Measurements from ENCODE around the gene PDE6A. TPM values are rescaled to one million over a fixed set of nuclear protein-coding genes. Genes with fewer than 3 reads are reported as not detected.

Gene PDE6A
- polyA plus RNA-seq, 3 donors = 0.01 TPM; not detected in 2

GRCh38 chr5:149922950-149923349 lies 21.6 kb downstream of the PDE6A start:
- peaks cover 0 to 4% (median 1%) of the 10 kb centered on the region in 3 donors for H3K27me3 Mint-ChIP-seq (ENCODE audit: low read depth in 3 of 3)
- Histone ChIP-seq H3K4me3 (replicated peaks in 1 of 3; ENCODE audit: low read depth in 2 of 3, low read length in 3 of 3) (no peak overlapping the region), H3K4me1 (ENCODE audit: control insufficient read depth in 1 of 2, insufficient read depth in 2 of 2, low read length in 2 of 2) (no peaks in the 10 kb centered on the region), H2AFZ (ENCODE audit: insufficient read depth, low read depth, low read length, poor library complexity, severe bottlenecking) (no peak overlapping the region), H3K27me3 (ENCODE audit: control insufficient read depth in 2 of 2, insufficient read depth in 2 of 2, low read length in 2 of 2) (no peaks in the 10 kb centered on the region), H3K27ac (ENCODE audit: low read depth in 1 of 2, low read length in 2 of 2) (no peak overlapping the region), H3K9ac (ENCODE audit: insufficient read depth, low read length, poor library complexity, severe bottlenecking) (no peak overlapping the region), H3K4me2 (replicated peaks; ENCODE audit: extremely low read depth, low read length, poor library complexity, severe bottlenecking) (no peak overlapping the region), H3K79me2 (ENCODE audit: insufficient read depth, low read length) (no peaks in the 10 kb centered on the region), H3K36me3 (replicated peaks in 1 of 2; ENCODE audit: control insufficient read depth in 1 of 2, insufficient read depth in 2 of 2, low read length in 2 of 2) (no peaks in the 10 kb centered on the region), H3K9me3 (replicated peaks in 1 of 2; ENCODE audit: control insufficient read depth in 1 of 2, insufficient read depth in 1 of 2, low read length in 2 of 2) (no peaks in the 10 kb centered on the region), H4K20me1 (ENCODE audit: insufficient read depth, low read length) (no peaks in the 10 kb centered on the region)
- no peak for DNase-seq
- no peak overlapping the region for H3K27ac Mint-ChIP-seq
- H3K4me1 Mint-ChIP-seq = no peaks in the 10 kb centered on the region
- TF ChIP-seq CTCF (IDR thresholded peaks at IDR 0.05) = no peak
- H3K4me3 Mint-ChIP-seq = no peak overlapping the region
- H3K36me3 Mint-ChIP-seq = no peaks in the 10 kb centered on the region
- intact Hi-C loops (cut with micrococcal nuclease) = no loop called here
- 86% methylated on average over 1 of the region's 6 CpGs for WGBS (ENCODE audit: insufficient coverage)
- H3K9me3 Mint-ChIP-seq = no peaks in the 10 kb centered on the region

- peaks cover 0 to 4% (median 1%) of the 10 kb centered on the region in 3 donors for H3K27me3 Mint-ChIP-seq (ENCODE audit: low read depth in 3 of 3)
- intact Hi-C loops (cut with micrococcal nuclease) = no loop called here
- H2AFZ ChIP-seq (ENCODE audit: insufficient read depth, low read depth, low read length, poor library complexity, severe bottlenecking) = no peak overlapping the region
- H3K9me3 ChIP-seq (replicated peaks in 1 of 2; ENCODE audit: control insufficient read depth in 1 of 2, insufficient read depth in 1 of 2, low read length in 2 of 2) = no peaks in the 10 kb centered on the region
- H3K27ac Mint-ChIP-seq = no peak overlapping the region
- H3K36me3 Mint-ChIP-seq = no peaks in the 10 kb centered on the region
- no peak overlapping the region for H3K4me2 ChIP-seq (replicated peaks; ENCODE audit: extremely low read depth, low read length, poor library complexity, severe bottlenecking)
- no peak overlapping the region for H3K27ac ChIP-seq (ENCODE audit: low read depth in 1 of 2, low read length in 2 of 2)
- H3K79me2 ChIP-seq (ENCODE audit: insufficient read depth, low read length) = no peaks in the 10 kb centered on the region
- no peaks in the 10 kb centered on the region for H3K4me1 ChIP-seq (ENCODE audit: control insufficient read depth in 1 of 2, insufficient read depth in 2 of 2, low read length in 2 of 2)
- WGBS (ENCODE audit: insufficient coverage) = no CpG with 5 or more reads among the region's 3 CpGs
- H3K9me3 Mint-ChIP-seq = no peaks in the 10 kb centered on the region
- no peak overlapping the region for H3K9ac ChIP-seq (ENCODE audit: insufficient read depth, low read length, poor library complexity, severe bottlenecking)
- H3K36me3 ChIP-seq (replicated peaks in 1 of 2; ENCODE audit: control insufficient read depth in 1 of 2, insufficient read depth in 2 of 2, low read length in 2 of 2) = no peaks in the 10 kb centered on the region
- DNase-seq = no peak
- no peaks in the 10 kb centered on the region for H4K20me1 ChIP-seq (ENCODE audit: insufficient read depth, low read length)
- H3K27me3 ChIP-seq (ENCODE audit: control insufficient read depth in 2 of 2, insufficient read depth in 2 of 2, low read length in 2 of 2) = no peaks in the 10 kb centered on the region
- no peak overlapping the region for H3K4me3 Mint-ChIP-seq
- TF ChIP-seq CTCF (IDR thresholded peaks at IDR 0.05) = no peak
- peaks cover 2% of the 10 kb centered on the region for H3K4me1 Mint-ChIP-seq
- H3K4me3 ChIP-seq (replicated peaks in 1 of 3; ENCODE audit: low read depth in 2 of 3, low read length in 3 of 3) = no peak overlapping the region
These were observed 23.0 kb downstream of the PDE6A start for GRCh38 chr5:149921597-149921996.

Measured in CD14-positive monocyte (primary cell).